HCT116 (cell line): ENCODE data around the gene IPO11. TPM values are rescaled to one million over a fixed set of nuclear protein-coding genes. Genes with fewer than 3 reads are reported as not detected.

Experiments
- ATAC-seq: fragments of 200-7000 bp; cut with Tn5 transposase; 2 replicates; pipeline ENCODE4 v1.9.1; 2020; ENCODE audit warnings: mild to moderate bottlenecking, moderate library complexity
- BruUV-seq: library from RNA; stranded (reverse); fragments of 400-500 nt; replicated peaks from 2 replicates; lab custom pipeline; 2021; lab: Mats Ljungman, UMichigan
- CTCF ChIA-PET: fragments of 300-600 bp; sonication (Branson Sonifier 250); formaldehyde crosslinking; loops from one replicate; lab custom pipeline; 2021; ENCODE audit warnings: antibody characterized with exemption; lab: Charles Lee
- POLR2A ChIA-PET: fragments of 300-600, 350-600 bp; sonication (Branson Sonifier 250); formaldehyde crosslinking; loops from one replicate; lab custom pipeline; 2021; ENCODE audit warnings: antibody characterized with exemption; lab: Charles Lee
- RAD21 ChIA-PET, 2 experiments: fragments of 300-600 bp; sonication (Branson Sonifier 250); formaldehyde crosslinking; loops; one replicate each; lab custom pipeline; 2023; ENCODE audit warnings: low total read pairs in 2 of 2; ENCODE audit not compliant: uncharacterized antibody in 2 of 2, unreplicated experiment in 2 of 2, low non-redundant PET in 1 of 2; lab: Charles Lee
- DNase-seq: peaks from one replicate; pipeline ENCODE4 v3.0.0-alpha.2; 2010; ENCODE audit warnings: low read depth, low spot score
- H2AFZ ChIP-seq: fragments of 200-600 bp; shearing (Covaris generic), sonication (generic); 2 replicates; pipeline ENCODE4 v1.6.1; 2017; ENCODE audit warnings: low read depth, mixed run types, mixed read lengths, antibody characterized with exemption, low read length; ENCODE audit not compliant: poor library complexity, severe bottlenecking
- H3K27ac ChIP-seq: 2 replicates; pipeline ENCODE4 v1.5.1; 2012; ENCODE audit warnings: low read depth, low read length
- H3K27me3 ChIP-seq: fragments of 200-600 bp; sonication (generic); 2 replicates; pipeline ENCODE4 v1.6.1; 2016; ENCODE audit warnings: mixed run types, low read length, mixed read lengths; ENCODE audit not compliant: insufficient read depth
- H3K36me3 ChIP-seq, 2 experiments: fragments of 200-500 bp in 1 of 2; fragments of 200-600 bp in 1 of 2; sonication (Bioruptor generic) in 1 of 2; sonication (generic) in 1 of 2; 2 replicates each; pipeline versions ENCODE4 v1.5.1 to v1.6.1; 2014 to 2016; ENCODE audit warnings: low read length in 2 of 2, inconsistent platforms in 1 of 2, mixed read lengths in 1 of 2, mixed run types in 1 of 2; ENCODE audit not compliant: insufficient read depth in 2 of 2, control insufficient read depth in 1 of 2
- H3K4me1 ChIP-seq, 2 experiments: fragments of 200-600 bp in 1 of 2; sonication (generic) in 1 of 2; 2 replicates each; pipeline versions ENCODE4 v1.5.1 to v1.6.1; 2012 to 2017; ENCODE audit warnings: low read length in 2 of 2, inconsistent platforms in 1 of 2, mild to moderate bottlenecking in 1 of 2, mixed read lengths in 1 of 2, mixed run types in 1 of 2, moderate library complexity in 1 of 2; ENCODE audit not compliant: insufficient read depth in 2 of 2, control insufficient read depth in 1 of 2
- H3K4me2 ChIP-seq: fragments of 200-600 bp; sonication (generic); 2 replicates; pipeline ENCODE4 v1.6.1; 2017; ENCODE audit warnings: mixed run types, low read length, mixed read lengths
- H3K4me3 ChIP-seq, 2 experiments: fragments of 200-600 bp in 1 of 2; sonication (generic) in 1 of 2; replicated peaks in 1 of 2; 2 replicates each; pipeline ENCODE4 v1.5.1; 2011 to 2016; ENCODE audit warnings: low read length in 2 of 2, control low read depth in 1 of 2, low read depth in 1 of 2, mild to moderate bottlenecking in 1 of 2, mixed read lengths in 1 of 2, mixed run types in 1 of 2
- H3K79me2 ChIP-seq: fragments of 200-600 bp; sonication (generic); 2 replicates; pipeline ENCODE4 v1.6.1; 2017; ENCODE audit warnings: mild to moderate bottlenecking, mixed run types, low read length, moderate library complexity, mixed read lengths; ENCODE audit not compliant: insufficient read depth
- H3K9ac ChIP-seq: fragments of 200-600 bp; sonication (generic); 2 replicates; pipeline ENCODE4 v1.6.1; 2016; ENCODE audit warnings: low read length, mixed read lengths
- H3K9me2 ChIP-seq: fragments of 200-600 bp; sonication (generic), shearing (Covaris generic); 2 replicates; pipeline ENCODE4 v1.6.1; 2017; ENCODE audit warnings: mixed run types, mild to moderate bottlenecking, moderate library complexity; ENCODE audit not compliant: insufficient read depth
- H3K9me3 ChIP-seq, 2 experiments: fragments of 200-500 bp in 1 of 2; fragments of 200-600 bp in 1 of 2; sonication (Bioruptor generic) in 1 of 2; sonication (generic) in 1 of 2; 2 replicates each; pipeline ENCODE4 v1.6.1; 2014 to 2017; ENCODE audit warnings: low read length in 2 of 2, mixed read lengths in 2 of 2, inconsistent platforms in 1 of 2, low read depth in 1 of 2, mild to moderate bottlenecking in 1 of 2, mixed run types in 1 of 2, moderate library complexity in 1 of 2; ENCODE audit not compliant: control insufficient read depth in 1 of 2, insufficient read depth in 1 of 2
- H4K20me1 ChIP-seq: fragments of 200-600 bp; sonication (generic), shearing (Covaris generic); 2 replicates; pipeline ENCODE4 v1.6.1; 2017; ENCODE audit warnings: mixed run types, mild to moderate bottlenecking, moderate library complexity; ENCODE audit not compliant: insufficient read depth
- CEBPB ChIP-seq: IDR thresholded peaks from 2 replicates; pipeline ENCODE4 v1.6.1; 2012; ENCODE audit warnings: low read depth
- CTCF ChIP-seq, 3 experiments: fragments of 200-600 bp in 1 of 3; sonication (generic) in 1 of 3; IDR thresholded peaks in 2 of 3; conservative IDR thresholded peaks in 1 of 3; 2 replicates each; pipeline ENCODE4 v1.5.1; 2012 to 2017; ENCODE audit warnings: low read depth in 2 of 3, low read length in 2 of 3, antibody characterized with exemption in 1 of 3, borderline replicate concordance in 1 of 3, control low read depth in 1 of 3, mild to moderate bottlenecking in 1 of 3, mixed read lengths in 1 of 3, mixed run types in 1 of 3, moderate library complexity in 1 of 3; ENCODE audit not compliant: insufficient read depth in 1 of 3
- EGR1 ChIP-seq: IDR thresholded peaks from 2 replicates; pipeline ENCODE4 v1.6.1; 2012; ENCODE audit warnings: low read depth
- EZH2 ChIP-seq: fragments of 200-600 bp; sonication (generic); IDR thresholded peaks from 2 replicates; pipeline ENCODE4 v1.6.1; 2017; ENCODE audit warnings: antibody characterized with exemption, mixed run types
- EZH2phosphoT487 ChIP-seq: fragments of 200-600 bp; IDR thresholded peaks from 2 replicates; pipeline ENCODE4 v1.6.1; 2018; ENCODE audit warnings: antibody characterized with exemption, borderline replicate concordance
- FOSL1 ChIP-seq: IDR thresholded peaks from 2 replicates; pipeline ENCODE4 v1.6.1; 2012; ENCODE audit warnings: low read depth
- JUND ChIP-seq: IDR thresholded peaks from 2 replicates; pipeline ENCODE4 v1.6.1; 2012
- POLR2A ChIP-seq: IDR thresholded peaks from 2 replicates; pipeline ENCODE4 v1.7.0; 2011; ENCODE audit warnings: borderline replicate concordance; ENCODE audit not compliant: insufficient read depth, insufficient read length; ENCODE audit errors: extremely low read depth
- RAD21 ChIP-seq: IDR thresholded peaks from 2 replicates; pipeline ENCODE4 v1.6.1; 2012; ENCODE audit warnings: low read depth, mild to moderate bottlenecking
- REST ChIP-seq: IDR thresholded peaks from 2 replicates; pipeline ENCODE4 v1.6.1; 2012; ENCODE audit warnings: low read depth
- SIN3A ChIP-seq: IDR thresholded peaks from 2 replicates; pipeline ENCODE4 v1.6.1; 2012; ENCODE audit warnings: low read depth
- SP1 ChIP-seq: IDR thresholded peaks from 2 replicates; pipeline ENCODE4 v1.6.1; 2012; ENCODE audit warnings: low read depth
- SRF ChIP-seq: IDR thresholded peaks from 2 replicates; pipeline ENCODE4 v1.6.1; 2012; ENCODE audit warnings: low read depth
- YY1 ChIP-seq: IDR thresholded peaks from 2 replicates; pipeline ENCODE4 v1.6.1; 2011; ENCODE audit warnings: low read length, low read depth, moderate library complexity, mild to moderate bottlenecking; ENCODE audit not compliant: insufficient replicate concordance; ENCODE audit errors: extremely low read depth
- ZBTB33 ChIP-seq: IDR thresholded peaks from 2 replicates; pipeline ENCODE4 v1.6.1; 2011; ENCODE audit warnings: mild to moderate bottlenecking, low read length, moderate library complexity; ENCODE audit not compliant: insufficient replicate concordance; ENCODE audit errors: extremely low read depth
- ZNF274 ChIP-seq: fragments of 200-500 bp; sonication (Bioruptor generic); IDR thresholded peaks from 2 replicates; pipeline ENCODE4 v1.6.1; 2014; ENCODE audit warnings: mild to moderate bottlenecking, low read depth, low read length, inconsistent platforms
- intact Hi-C: fragments of 100-400 bp; cut with micrococcal nuclease; formaldehyde crosslinking; loops from 2 replicates; pipeline ENCODE4 v1.10.0; 2022
- total RNA-seq: library from RNA; stranded (reverse); gene quantifications from one replicate; pipeline ENCODE4 v1.2.1, GENCODE V29; 2021; ENCODE audit not compliant: unreplicated experiment

IPO11 gene
- total RNA-seq, 1 experiment from 2014 or later: 55.1 TPM

- no peaks in the 10 kb centered on the region for H3K9me3 ChIP-seq
- no peak overlapping the region for H2AFZ ChIP-seq
- no peak overlapping the region for H3K4me3 ChIP-seq
- H3K9ac ChIP-seq: no peak overlapping the region
- H3K79me2 ChIP-seq: peaks cover 13% of the 10 kb centered on the region; the same call in 1 of the 2 replicates
- POLR2A ChIA-PET: no interaction called here
- ATAC-seq (no peak), DNase-seq (no peak)
- no peaks in the 10 kb centered on the region for H3K36me3 ChIP-seq
- no peaks in the 10 kb centered on the region for H3K9me2 ChIP-seq
- no peak for TF ChIP-seq POLR2A
- TF ChIP-seq SIN3A: no peak
- TF ChIP-seq ZNF274: no peak
- TF ChIP-seq REST: no peak
- TF ChIP-seq FOSL1: no peak
- no peak for TF ChIP-seq EZH2phosphoT487
- TF ChIP-seq RAD21: no peak
- no peak for TF ChIP-seq ZBTB33
- no peak for TF ChIP-seq CEBPB
- no peak for TF ChIP-seq EGR1
- TF ChIP-seq EZH2: no peak
- TF ChIP-seq SRF: no peak
- TF ChIP-seq CTCF (IDR thresholded peaks at IDR 0.05 in 2 of 3, conservative IDR thresholded peaks at IDR 0.05 in 1 of 3; ENCODE audit: borderline replicate concordance in 1 of 3, insufficient read depth in 1 of 3, low read depth in 2 of 3, low read length in 2 of 3): no peak
- TF ChIP-seq YY1: no peak
- no peak for TF ChIP-seq JUND
- no peak for TF ChIP-seq SP1
- no peaks in the 10 kb centered on the region; the same call in 1 of the 2 replicates for H4K20me1 ChIP-seq
- no TSS peak for BruUV-seq
- H3K4me2 ChIP-seq: no peak overlapping the region
- no peak overlapping the region for H3K27ac ChIP-seq
- H3K4me1 ChIP-seq: no peaks in the 10 kb centered on the region
- intact Hi-C loops: no loop called here
- H3K27me3 ChIP-seq: no peaks in the 10 kb centered on the region
- CTCF ChIA-PET: no interaction called here
- RAD21 ChIA-PET: no interaction called here
These were observed 155.6 kb downstream of the IPO11 start for GRCh38 chr5:62568143-62568542.
